ENCODE results near the gene COG5.
"Not testable (repeated sequence)": the region's sequence is repeated elsewhere in the genome, so short reads cannot be mapped to it uniquely, and the experiment has no call there.

The COG5 gene

DNA sequence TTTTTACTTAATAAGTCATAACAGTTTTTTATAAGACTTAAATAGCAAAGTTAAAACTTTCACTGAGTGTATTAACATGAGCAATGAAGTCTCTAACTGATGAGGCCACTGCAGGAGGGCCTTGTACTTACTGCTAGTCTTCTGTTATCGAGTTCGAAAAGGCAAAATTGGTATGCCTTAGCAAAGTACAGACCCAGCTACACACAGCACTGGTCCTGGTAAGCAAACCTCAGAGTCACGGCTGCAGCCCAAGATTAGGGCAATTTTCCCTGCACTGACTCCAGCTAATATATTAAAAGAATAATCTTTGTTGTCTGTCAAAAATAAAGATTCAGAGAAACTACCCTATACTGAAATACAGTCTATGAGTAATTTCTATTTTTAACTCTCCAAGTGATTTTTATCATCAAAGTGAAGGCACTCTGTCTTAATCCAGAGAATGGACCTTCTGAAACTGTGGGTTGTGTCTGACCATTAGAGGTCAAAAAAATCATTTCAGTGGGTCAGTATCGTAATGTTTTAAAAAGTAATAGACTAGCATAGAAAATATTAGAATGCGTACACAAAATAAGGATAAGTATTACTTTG lies 309.2 kb downstream of the COG5 start:
- H3K4me3 ChIP-seq (ENCODE audit: low read depth, low read length): no peak overlapping the region
- TF ChIP-seq, protein P1, sequence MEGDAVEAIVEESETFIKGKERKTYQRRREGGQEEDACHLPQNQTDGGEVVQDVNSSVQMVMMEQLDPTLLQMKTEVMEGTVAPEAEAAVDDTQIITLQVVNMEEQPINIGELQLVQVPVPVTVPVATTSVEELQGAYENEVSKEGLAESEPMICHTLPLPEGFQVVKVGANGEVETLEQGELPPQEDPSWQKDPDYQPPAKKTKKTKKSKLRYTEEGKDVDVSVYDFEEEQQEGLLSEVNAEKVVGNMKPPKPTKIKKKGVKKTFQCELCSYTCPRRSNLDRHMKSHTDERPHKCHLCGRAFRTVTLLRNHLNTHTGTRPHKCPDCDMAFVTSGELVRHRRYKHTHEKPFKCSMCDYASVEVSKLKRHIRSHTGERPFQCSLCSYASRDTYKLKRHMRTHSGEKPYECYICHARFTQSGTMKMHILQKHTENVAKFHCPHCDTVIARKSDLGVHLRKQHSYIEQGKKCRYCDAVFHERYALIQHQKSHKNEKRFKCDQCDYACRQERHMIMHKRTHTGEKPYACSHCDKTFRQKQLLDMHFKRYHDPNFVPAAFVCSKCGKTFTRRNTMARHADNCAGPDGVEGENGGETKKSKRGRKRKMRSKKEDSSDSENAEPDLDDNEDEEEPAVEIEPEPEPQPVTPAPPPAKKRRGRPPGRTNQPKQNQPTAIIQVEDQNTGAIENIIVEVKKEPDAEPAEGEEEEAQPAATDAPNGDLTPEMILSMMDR (IDR thresholded peaks at IDR 0.05; ENCODE audit: low read depth, low read length, missing control alignments): no peak
- no peak for DNase-seq (ENCODE audit: low read depth)
- in situ Hi-C loops (cut with HindIII; ENCODE audit: low sequenced_read_pairs): no loop called here

DNA sequence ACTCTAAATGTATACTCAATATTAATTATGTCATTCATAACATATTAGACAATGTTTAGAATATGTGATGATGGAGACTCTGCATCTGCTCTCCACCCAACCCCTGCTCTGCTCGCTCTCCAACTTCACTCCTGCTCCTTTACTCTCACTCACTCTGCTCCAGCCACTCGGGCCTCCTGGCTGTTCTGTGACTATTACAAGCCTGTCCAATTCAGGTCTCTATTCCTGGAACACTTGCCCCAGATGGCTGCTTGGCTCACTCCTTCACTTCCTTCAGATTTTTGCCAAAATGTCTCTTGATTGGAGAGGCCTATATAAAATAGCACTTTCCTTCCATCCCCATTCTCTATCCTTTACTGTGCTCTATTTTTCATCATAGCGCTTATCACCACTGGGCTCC lies 310.1 kb downstream of the COG5 start:
- H3K4me3 ChIP-seq (ENCODE audit: low read depth, low read length): no peak overlapping the region
- TF ChIP-seq, protein P1 (IDR thresholded peaks at IDR 0.05; ENCODE audit: low read depth, low read length, missing control alignments): no peak
- DNase-seq (ENCODE audit: low read depth): no peak
- in situ Hi-C loops (cut with HindIII; ENCODE audit: low sequenced_read_pairs): no loop called here

DNA sequence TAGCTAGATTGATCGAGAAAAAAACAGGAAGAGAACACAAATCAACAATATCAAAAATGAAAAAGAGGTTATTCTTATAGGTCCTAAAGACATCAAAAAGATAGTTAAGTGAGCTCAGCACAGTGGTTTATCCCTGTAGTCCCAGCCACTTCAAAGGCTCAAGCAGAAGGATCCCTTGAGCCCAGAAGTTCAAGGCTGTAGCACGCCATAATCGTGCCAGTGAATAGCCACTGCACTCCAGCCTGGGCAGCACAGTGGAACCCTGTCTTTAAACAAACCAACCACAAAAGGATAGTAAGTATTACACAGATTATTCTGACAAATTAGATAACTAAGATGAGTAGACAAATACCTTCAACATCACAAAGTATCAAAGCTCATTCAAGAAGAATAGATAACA lies 311.8 kb downstream of the COG5 start:
- no peak for DNase-seq (ENCODE audit: low read depth)
- TF ChIP-seq, protein P1 (IDR thresholded peaks at IDR 0.05; ENCODE audit: low read depth, low read length, missing control alignments): no peak
- no peak overlapping the region for H3K4me3 ChIP-seq (ENCODE audit: low read depth, low read length)
- in situ Hi-C loops (cut with HindIII; ENCODE audit: low sequenced_read_pairs): no loop called here

DNA sequence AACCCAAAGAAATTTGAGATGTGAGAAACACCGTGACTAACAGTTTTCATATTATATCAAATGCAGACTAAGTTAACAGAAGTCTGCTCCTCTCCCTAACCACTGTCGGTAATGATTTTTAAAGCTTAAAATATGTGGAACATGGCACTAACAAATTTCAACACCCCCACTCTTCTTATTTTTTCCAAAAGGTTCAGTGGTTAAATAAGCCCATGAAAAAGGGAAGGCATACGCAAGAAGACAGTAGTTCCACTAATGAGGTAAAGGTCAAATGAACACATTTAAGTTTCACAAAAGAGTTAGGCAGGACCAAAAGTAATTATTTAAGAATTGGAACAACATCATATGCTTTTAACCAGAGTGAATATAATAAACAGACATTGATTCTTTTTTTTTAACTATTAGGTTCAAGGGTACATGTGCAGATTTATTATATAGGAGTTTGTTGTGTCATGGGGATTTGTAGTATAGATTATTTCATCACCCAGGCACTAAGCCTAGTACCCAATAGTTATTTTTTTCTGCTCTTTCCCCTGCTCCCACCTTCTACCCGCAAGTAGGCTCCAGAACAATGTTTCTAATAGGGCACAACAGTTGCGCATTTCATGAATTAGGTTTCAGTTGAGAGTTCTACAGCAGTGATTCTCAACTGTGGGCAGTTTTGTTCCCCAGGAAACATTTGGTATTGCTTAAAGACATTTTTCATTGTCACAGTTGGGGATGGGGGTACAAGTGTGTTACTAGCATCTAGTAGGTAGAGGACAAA lies 315.0 kb downstream of the COG5 start:
- no peak overlapping the region for H3K4me3 ChIP-seq (ENCODE audit: low read depth, low read length)
- DNase-seq (ENCODE audit: low read depth): no peak
- in situ Hi-C loops (cut with HindIII; ENCODE audit: low sequenced_read_pairs): no loop called here
- TF ChIP-seq, protein P1 (IDR thresholded peaks at IDR 0.05; ENCODE audit: low read depth, low read length, missing control alignments): no peak

DNA sequence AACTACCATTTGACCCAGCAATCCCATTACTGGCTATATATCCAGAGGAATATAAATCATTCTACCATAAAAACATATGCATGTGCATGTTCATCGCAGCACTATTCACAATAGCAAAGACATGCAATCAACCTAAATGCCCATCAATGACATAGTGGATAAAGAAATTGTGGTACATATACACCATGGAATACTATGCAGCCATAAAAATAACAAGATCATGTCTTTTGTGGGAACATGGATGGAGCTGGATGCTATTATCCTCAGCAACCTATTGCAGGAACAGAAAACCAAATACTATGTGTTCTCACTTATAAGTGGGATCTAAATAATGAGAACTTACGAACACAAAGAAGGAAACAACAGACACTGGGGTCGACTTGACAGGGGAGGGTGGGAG lies 316.9 kb downstream of the COG5 start:
- DNase-seq (ENCODE audit: low read depth); in situ Hi-C loops (cut with HindIII; ENCODE audit: low sequenced_read_pairs); H3K4me3 ChIP-seq (ENCODE audit: low read depth, low read length): not testable (repeated sequence)

DNA sequence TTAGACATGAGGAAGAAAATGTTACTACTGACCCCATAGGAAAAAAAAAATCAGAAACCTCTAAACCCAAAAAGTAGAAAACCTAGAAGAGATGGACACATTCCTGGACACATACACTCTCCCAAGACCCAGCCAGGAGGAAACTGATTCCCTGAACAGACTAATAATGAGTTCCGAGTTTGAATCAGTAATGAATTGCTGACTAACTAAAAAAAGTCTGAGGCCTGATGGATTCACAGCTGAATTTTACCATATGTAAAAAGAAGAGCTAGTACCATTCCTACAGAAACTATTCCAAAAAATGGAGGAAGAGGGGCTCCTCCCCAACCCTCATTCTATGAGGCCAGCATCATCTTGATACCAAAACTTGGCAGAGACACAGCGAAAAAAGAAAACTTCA lies 319.1 kb downstream of the COG5 start:
- H3K4me3 ChIP-seq (ENCODE audit: low read depth, low read length): no peak overlapping the region
- DNase-seq (ENCODE audit: low read depth): no peak
- in situ Hi-C loops (cut with HindIII; ENCODE audit: low sequenced_read_pairs): no loop called here
- TF ChIP-seq, protein P1 (IDR thresholded peaks at IDR 0.05; ENCODE audit: low read depth, low read length, missing control alignments): no peak

DNA sequence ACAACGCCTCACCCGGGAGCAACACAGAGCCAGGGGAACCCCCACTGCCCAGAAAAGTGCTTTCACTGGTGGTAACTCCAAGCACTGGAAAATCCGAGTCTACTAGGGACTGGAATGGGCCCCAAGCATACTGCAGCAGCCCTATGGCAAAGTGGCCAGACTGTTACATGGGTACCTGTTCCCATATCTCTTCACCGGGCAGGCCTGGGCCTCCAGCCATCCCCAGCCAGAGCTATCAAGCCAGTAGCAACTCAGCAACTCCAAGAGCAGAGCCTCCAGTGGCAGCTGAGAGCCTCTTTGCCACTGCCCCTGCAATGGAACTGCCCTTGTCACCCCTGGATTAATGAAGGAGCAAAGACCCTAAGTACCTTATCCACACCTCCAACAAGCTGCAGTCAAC lies 321.5 kb downstream of the COG5 start:
- DNase-seq (ENCODE audit: low read depth): no peak
- TF ChIP-seq, protein P1 (IDR thresholded peaks at IDR 0.05; ENCODE audit: low read depth, low read length, missing control alignments): no peak
- no peak overlapping the region for H3K4me3 ChIP-seq (ENCODE audit: low read depth, low read length)
- in situ Hi-C loops (cut with HindIII; ENCODE audit: low sequenced_read_pairs): no loop called here
